K562 (cell line): ENCODE measurements around the gene PTGIS. TPM values are rescaled to one million over a fixed set of nuclear protein-coding genes. Genes with fewer than 3 reads are reported as not detected.
A peak's percentile ranks its signal among the peaks of the same experiment; 100 is the strongest.

Source experiments
- ATAC-seq: fragments of 200-7000 bp; cut with Tn5 transposase; 3 replicates; pipeline ENCODE4 v1.9.1; 2020; ENCODE audit warnings: moderate library complexity
- BruUV-seq: library from RNA; stranded (reverse); fragments of 400-500 nt; replicated peaks from 2 replicates; lab custom pipeline; 2021; lab: Mats Ljungman, UMichigan
- CTCF ChIA-PET: fragments of 300-600 bp; formaldehyde crosslinking; extraction: SDS; loops from one replicate; lab custom pipeline; 2021; ENCODE audit warnings: low intra/inter-chr PET ratio; lab: Yijun Ruan, JAX
- POLR2A ChIA-PET: fragments of 300-600, 350-650 bp; sonication (Branson Sonifier 250); formaldehyde crosslinking; extraction: SDS; loops from one replicate; lab custom pipeline; 2021; ENCODE audit warnings: antibody characterized with exemption, inconsistent platforms; lab: Yijun Ruan, JAX
- DNase-seq, 4 experiments: peaks; one replicate each; pipeline versions ENCODE4 v3.0.0 to v3.0.0-alpha.2; 2011 to 2018; ENCODE audit warnings: low spot score in 3 of 4, mixed read lengths in 3 of 4; ENCODE audit errors: extremely low read depth in 1 of 4
- FAIRE-seq: peaks from 2 replicates; lab custom pipeline; 2011; peaks lifted over from hg19 to GRCh38; lab: Jason Lieb, UNC
- H2AFZ ChIP-seq: 2 replicates; pipeline ENCODE4 v1.6.0; 2011; ENCODE audit warnings: low read depth, low read length, control low read depth, inconsistent platforms
- H3K27ac ChIP-seq: fragments of 200-600 bp; 3 replicates; pipeline ENCODE4 v1.8.0; 2011; ENCODE audit warnings: low read depth, mild to moderate bottlenecking, control low read depth, inconsistent platforms, low read length, moderate library complexity, mixed read lengths; ENCODE audit errors: extremely low read depth
- H3K27me3 ChIP-seq, 2 experiments: fragments of 300-600 bp in 1 of 2; 2 replicates in 1 of 2; 3 replicates in 1 of 2; pipeline versions ENCODE4 v1.6.0 to v1.8.0; 2011; ENCODE audit warnings: inconsistent platforms in 2 of 2, low read length in 2 of 2, mild to moderate bottlenecking in 1 of 2, mixed read lengths in 1 of 2, moderate library complexity in 1 of 2; ENCODE audit not compliant: control insufficient read depth in 2 of 2, insufficient read depth in 2 of 2
- H3K36me3 ChIP-seq: fragments of 300-600 bp; 3 replicates; pipeline ENCODE4 v1.8.0; 2011; ENCODE audit warnings: mild to moderate bottlenecking, low read length, inconsistent platforms; ENCODE audit not compliant: control insufficient read depth, insufficient read depth
- H3K4me1 ChIP-seq, 2 experiments: fragments of 200-600 bp in 1 of 2; replicated peaks in 1 of 2; 2 replicates in 1 of 2; 3 replicates in 1 of 2; pipeline versions ENCODE4 v1.5.1 to v1.8.0; 2011; ENCODE audit warnings: inconsistent platforms in 2 of 2, low read length in 2 of 2, mild to moderate bottlenecking in 1 of 2, mixed read lengths in 1 of 2, moderate library complexity in 1 of 2; ENCODE audit not compliant: control insufficient read depth in 2 of 2, insufficient read depth in 2 of 2
- H3K4me2 ChIP-seq: 2 replicates; pipeline ENCODE4 v1.6.1; 2011; ENCODE audit warnings: low read length, control low read depth, inconsistent platforms, mixed read lengths; ENCODE audit not compliant: insufficient read depth
- H3K4me3 ChIP-seq: fragments of 200-600 bp; sonication (generic), shearing (Covaris generic); 2 replicates; pipeline ENCODE4 v1.5.1; 2016; ENCODE audit warnings: control low read depth, inconsistent platforms
- H3K79me2 ChIP-seq: fragments of 200-600 bp; 3 replicates; pipeline ENCODE4 v1.8.0; 2011; ENCODE audit warnings: low read length, inconsistent platforms; ENCODE audit not compliant: control insufficient read depth, insufficient read depth
- H3K9ac ChIP-seq, 2 experiments: 2 replicates each; pipeline versions ENCODE4 v1.6.0 to v1.6.1; 2011; ENCODE audit warnings: low read depth in 2 of 2, low read length in 2 of 2, control low read depth in 1 of 2, inconsistent platforms in 1 of 2, mild to moderate bottlenecking in 1 of 2, mixed read lengths in 1 of 2; ENCODE audit not compliant: insufficient read depth in 1 of 2
- H3K9me1 ChIP-seq: one replicate; pipeline ENCODE4 v1.6.0; 2011; ENCODE audit warnings: inconsistent platforms, mild to moderate bottlenecking, low read length, moderate library complexity; ENCODE audit not compliant: control insufficient read depth, insufficient read depth
- H3K9me3 ChIP-seq: replicated peaks from 2 replicates; pipeline ENCODE4 v1.5.1; 2011; ENCODE audit warnings: low read depth, low read length, inconsistent platforms; ENCODE audit not compliant: control insufficient read depth, insufficient read depth
- H4K20me1 ChIP-seq: replicated peaks from 2 replicates; pipeline ENCODE4 v1.6.1; 2011; ENCODE audit warnings: low read length, inconsistent platforms, mixed read lengths; ENCODE audit not compliant: control insufficient read depth, insufficient read depth
- NR4A1 ChIP-seq, 2 experiments: fragments of 250-450 bp in 1 of 2; fragments of 450-650 bp in 1 of 2; sonication (Bioruptor Pico) in 1 of 2; IDR thresholded peaks; 2 replicates each; pipeline versions ENCODE4 v1.4.0 to v1.6.1; 2016 to 2020; ENCODE audit warnings: mild to moderate bottlenecking in 2 of 2, missing compliant biosample characterization in 1 of 2, missing genetic modification characterization in 1 of 2, moderate library complexity in 1 of 2
- RBM25 ChIP-seq: fragments of 200-400 bp; formaldehyde crosslinking; IDR thresholded peaks from 2 replicates; pipeline ENCODE4 v1.6.1; 2018; ENCODE audit warnings: low read length, low read depth, moderate library complexity; ENCODE audit not compliant: severe bottlenecking
- WGBS: fragments of 100-300 bp; shearing (Covaris generic); methylation state at CpG from one replicate; pipeline ENCODE4 v1.1.6; 2016; ENCODE audit warnings: low coverage, mixed read lengths; ENCODE audit not compliant: insufficient coverage; ENCODE audit errors: missing lambda C conversion rate; 5-methylcytosine and 5-hydroxymethylcytosine counted together
- in situ Hi-C: fragments of 300-500 bp; cut with MboI; formaldehyde crosslinking; loops from 4 replicates; pipeline ENCODE4 v1.15.0; 2018; ENCODE audit warnings: inconsistent platforms, mixed read lengths
- intact Hi-C: fragments of 100-400 bp; cut with micrococcal nuclease; formaldehyde crosslinking; loops from 2 replicates; pipeline ENCODE4 v1.14.2; 2022
- polyA plus RNA-seq, 8 experiments: library from polyadenylated mRNA; depleted of rRNA in 4 of 8; stranded (reverse) in 5 of 8; unstranded in 3 of 8; fragments of >200 nt; fragmentation: Nextera tagmentation in 2 of 8; fragmentation: Illumina TruSeq in 1 of 8; extraction: Ambion mirVana in 2 of 8; extraction: Trizol in 1 of 8; gene quantifications; 2 replicates each; pipeline versions ENCODE4 v1.2.1 to v1.2.3, GENCODE V29; 2011 to 2014; ENCODE audit warnings: inconsistent platforms in 1 of 8, missing spikeins in 1 of 8
- total RNA-seq, 7 experiments: library from RNA; depleted of rRNA in 6 of 7; stranded (reverse); fragments of >200 nt in 6 of 7; fragmentation: Illumina TruSeq in 2 of 7; extraction: Trizol in 2 of 7; gene quantifications; 2 replicates each; pipeline versions ENCODE4 v1.2.1 to v1.2.3, GENCODE V29; 2011 to 2021; ENCODE audit warnings: low replicate concordance in 1 of 7
- TF ChIP-seq, protein P1 (sequence below): IDR thresholded peaks from 3 replicates; pipeline ENCODE4 v1.6.1; 2011; ENCODE audit warnings: borderline replicate concordance, mild to moderate bottlenecking; ENCODE audit not compliant: insufficient read length, insufficient read depth
- TF ChIP-seq, protein P2 (sequence below), 3 experiments: IDR thresholded peaks in 2 of 3; conservative IDR thresholded peaks in 1 of 3; 2 replicates each; pipeline ENCODE4 v1.5.1; 2011 to 2012; ENCODE audit warnings: low read length in 3 of 3, mild to moderate bottlenecking in 3 of 3, control low read depth in 2 of 3, improper control_type of control experiment in 1 of 3, inconsistent platforms in 1 of 3, low read depth in 1 of 3, mixed read lengths in 1 of 3, moderate library complexity in 1 of 3; ENCODE audit not compliant: insufficient read depth in 2 of 3

PTGIS gene
- total and polyA plus RNA-seq, 9 of the 15 experiments (the other 6 are each of a cell fraction or from before 2014, with no cell fraction given) = not detected

DNA sequence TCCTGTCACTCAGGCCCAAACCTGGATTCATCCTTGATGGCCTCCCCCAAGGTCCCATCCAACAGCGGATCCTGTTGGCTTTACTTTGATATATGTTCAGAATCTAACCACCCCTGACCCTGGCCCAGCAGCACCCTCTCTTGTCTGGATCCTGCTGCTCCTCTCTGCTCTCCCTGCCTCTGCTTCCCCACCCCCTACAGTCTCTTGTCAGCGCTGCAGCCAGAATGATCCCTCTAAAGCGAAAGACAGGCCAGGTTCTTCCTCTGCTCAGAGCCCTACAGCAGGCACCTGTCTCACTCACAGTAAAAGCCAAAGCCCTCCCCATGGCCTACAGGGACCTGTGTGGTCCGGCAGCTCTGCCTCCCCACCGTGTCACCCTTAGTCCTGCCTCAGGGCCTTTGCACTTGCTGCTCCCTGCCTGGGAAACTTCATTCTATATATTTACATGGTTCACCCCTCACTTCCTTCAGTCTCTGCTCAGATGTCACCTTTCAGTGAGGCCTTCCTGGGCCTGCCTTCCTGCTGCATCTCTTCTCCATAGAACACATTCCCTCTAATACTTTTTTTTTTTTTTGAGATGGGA is 48.1 kb downstream of the PTGIS start:
- H3K4me2 ChIP-seq = no peak overlapping the region
- DNase-seq = no peak
- WGBS = 0% methylated on average over 5 of the region's 5 CpGs
- H3K4me1 ChIP-seq = no peaks in the 10 kb centered on the region
- H3K27me3 ChIP-seq = peaks cover 4 to 27% of the 10 kb centered on the region in 2 experiments; a peak in 2 of 5 replicates
- ATAC-seq = peak; percentile 52; the same call in 2 of the 3 replicates
- H3K79me2 ChIP-seq = no peaks in the 10 kb centered on the region
- no peak for FAIRE-seq
- POLR2A ChIA-PET = no interaction called here
- in situ Hi-C loops (loop anchor here (10.0 kb wide), 1 partner anchor 185 kb away; no protein-coding TSS in a partner anchor), intact Hi-C loops (no loop called here)
- CTCF ChIA-PET = no interaction called here
- H2AFZ ChIP-seq = no peak overlapping the region
- BruUV-seq = no TSS peak
- no peaks in the 10 kb centered on the region for H3K9me1 ChIP-seq
- H3K27ac ChIP-seq = no peak overlapping the region
- no peaks in the 10 kb centered on the region for H3K9me3 ChIP-seq
- H3K4me3 ChIP-seq = no peak overlapping the region
- H3K36me3 ChIP-seq = no peaks in the 10 kb centered on the region
- TF ChIP-seq, protein P1, sequence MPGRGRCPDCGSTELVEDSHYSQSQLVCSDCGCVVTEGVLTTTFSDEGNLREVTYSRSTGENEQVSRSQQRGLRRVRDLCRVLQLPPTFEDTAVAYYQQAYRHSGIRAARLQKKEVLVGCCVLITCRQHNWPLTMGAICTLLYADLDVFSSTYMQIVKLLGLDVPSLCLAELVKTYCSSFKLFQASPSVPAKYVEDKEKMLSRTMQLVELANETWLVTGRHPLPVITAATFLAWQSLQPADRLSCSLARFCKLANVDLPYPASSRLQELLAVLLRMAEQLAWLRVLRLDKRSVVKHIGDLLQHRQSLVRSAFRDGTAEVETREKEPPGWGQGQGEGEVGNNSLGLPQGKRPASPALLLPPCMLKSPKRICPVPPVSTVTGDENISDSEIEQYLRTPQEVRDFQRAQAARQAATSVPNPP = no peak
- TF ChIP-seq NR4A1 (CRISPR knock-in tag; IDR thresholded peaks at IDR 0.05) (no peak), NR4A1 (tag; IDR thresholded peaks at IDR 0.05) (no peak), RBM25 (peak; percentile 47)
- TF ChIP-seq, protein P2, sequence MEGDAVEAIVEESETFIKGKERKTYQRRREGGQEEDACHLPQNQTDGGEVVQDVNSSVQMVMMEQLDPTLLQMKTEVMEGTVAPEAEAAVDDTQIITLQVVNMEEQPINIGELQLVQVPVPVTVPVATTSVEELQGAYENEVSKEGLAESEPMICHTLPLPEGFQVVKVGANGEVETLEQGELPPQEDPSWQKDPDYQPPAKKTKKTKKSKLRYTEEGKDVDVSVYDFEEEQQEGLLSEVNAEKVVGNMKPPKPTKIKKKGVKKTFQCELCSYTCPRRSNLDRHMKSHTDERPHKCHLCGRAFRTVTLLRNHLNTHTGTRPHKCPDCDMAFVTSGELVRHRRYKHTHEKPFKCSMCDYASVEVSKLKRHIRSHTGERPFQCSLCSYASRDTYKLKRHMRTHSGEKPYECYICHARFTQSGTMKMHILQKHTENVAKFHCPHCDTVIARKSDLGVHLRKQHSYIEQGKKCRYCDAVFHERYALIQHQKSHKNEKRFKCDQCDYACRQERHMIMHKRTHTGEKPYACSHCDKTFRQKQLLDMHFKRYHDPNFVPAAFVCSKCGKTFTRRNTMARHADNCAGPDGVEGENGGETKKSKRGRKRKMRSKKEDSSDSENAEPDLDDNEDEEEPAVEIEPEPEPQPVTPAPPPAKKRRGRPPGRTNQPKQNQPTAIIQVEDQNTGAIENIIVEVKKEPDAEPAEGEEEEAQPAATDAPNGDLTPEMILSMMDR (IDR thresholded peaks at IDR 0.05 in 2 of 3, conservative IDR thresholded peaks at IDR 0.05 in 1 of 3; ENCODE audit: insufficient read depth in 2 of 3, low read depth in 1 of 3, low read length in 3 of 3) = peak in 1 of 3 experiments; percentile 34; a peak in 1 of 6 replicates
- TF ChIP-seq, all 486 proteins: peak for 2
- Histone ChIP-seq H3K9ac (no peak overlapping the region), H4K20me1 (peaks cover 2% of the 10 kb centered on the region; the same call in 1 of the 2 replicates)
